Activated CD8-positive, alpha-beta memory T cell treated with anti-CD3 and anti-CD28 coated beads for 36 hours (primary cell): Measurements from ENCODE around the gene TMEM203. TPM values are rescaled to one million over a fixed set of nuclear protein-coding genes. Genes with fewer than 3 reads are reported as not detected.

Experiments
- CTCF ChIA-PET: fragments of 350-600 bp; sonication (Branson Sonifier 250); formaldehyde crosslinking; loops from one replicate; lab custom pipeline; 2021; ENCODE audit warnings: antibody characterized with exemption; lab: Charles Lee
- POLR2A ChIA-PET: fragments of 350-600 bp; sonication (Branson Sonifier 250); formaldehyde crosslinking; loops from one replicate; lab custom pipeline; 2021; ENCODE audit warnings: antibody characterized with exemption; lab: Charles Lee
- total RNA-seq, 2 experiments: library from RNA; stranded (reverse); gene quantifications; one replicate each; pipeline ENCODE4 v1.2.3, GENCODE V29; 2021

TMEM203 gene
- total RNA-seq, 2 experiments from 2014 or later, result 47.0 to 47.1 TPM

GRCh38 chr9:137181680-137182079, 23.8 kb downstream of the TMEM203 start:
- POLR2A ChIA-PET, result no interaction called here
- CTCF ChIA-PET, result interaction anchor here (1.4 kb wide), 1 partner anchor 13 kb away, joined by 3 read pairs; no protein-coding TSS in a partner anchor

GRCh38 chr9:137180491-137180890, 25.0 kb downstream of the TMEM203 start:
- CTCF ChIA-PET, result interaction anchor here (1.4 kb wide), 1 partner anchor 12 kb away, joined by 3 read pairs; no protein-coding TSS in a partner anchor
- POLR2A ChIA-PET, result no interaction called here

GRCh38 chr9:137179761-137180160, 25.7 kb downstream of the TMEM203 start:
- POLR2A ChIA-PET, result no interaction called here
- CTCF ChIA-PET, result no interaction called here

- CTCF ChIA-PET, result interaction anchor here (0.7 kb wide), 2 partner anchors 19 to 30 kb away, joined by 3 read pairs; no protein-coding TSS in a partner anchor
Observed at GRCh38 chr9:137178939-137179630, 26.4 kb downstream of the TMEM203 start.

GRCh38 chr9:137178201-137178938, 27.1 kb downstream of the TMEM203 start:
- POLR2A ChIA-PET, result no interaction called here
- CTCF ChIA-PET, result interaction anchor here (0.7 kb wide), 2 partner anchors 9 to 20 kb away, joined by 3 to 4 read pairs; no protein-coding TSS in a partner anchor

More at GRCh38 chr9:137178939-137179630, 26.4 kb downstream of the TMEM203 start:
- POLR2A ChIA-PET, result no interaction called here

GRCh38 chr9:137176302-137177182, 28.9 kb downstream of the TMEM203 start:
- CTCF ChIA-PET, result interaction anchor here (0.6 to 2.2 kb wide), 7 partner anchors 12 to 56 kb away, joined by 3 to 5 read pairs (median 4); partner anchors contain the start of genes ANAPC2, GRIN1, RNF224 and SSNA1
- POLR2A ChIA-PET, result no interaction called here

- POLR2A ChIA-PET, result no interaction called here
- CTCF ChIA-PET, result interaction anchor here (0.8 to 2.2 kb wide), 8 partner anchors 11 to 61 kb away, joined by 3 to 5 read pairs (median 4); partner anchors contain the start of genes ANAPC2, GRIN1 and SSNA1
Observed at GRCh38 chr9:137175345-137175961, 30.0 kb downstream of the TMEM203 start.

- ChIA-PET POLR2A (interaction anchor here (0.8 kb wide), 1 partner anchor 66 kb away, joined by 3 read pairs; the partner anchor contains the start of gene TUBB4B), CTCF (interaction anchor here (1.2 to 2.2 kb wide), 4 partner anchors 12 to 62 kb away, joined by 3 to 5 read pairs (median 5); no protein-coding TSS in a partner anchor)
Observed at GRCh38 chr9:137174722-137175293, 30.6 kb downstream of the TMEM203 start.

- POLR2A ChIA-PET, result interaction anchor here (0.8 kb wide), 1 partner anchor 67 kb away, joined by 3 read pairs; the partner anchor contains the start of gene TUBB4B
- CTCF ChIA-PET, result interaction anchor here (1.5 to 2.0 kb wide), 2 partner anchors 12 to 62 kb away, joined by 5 read pairs; no protein-coding TSS in a partner anchor
Observed at GRCh38 chr9:137173796-137174664, 31.4 kb downstream of the TMEM203 start.

GRCh38 chr9:137172901-137173795, 32.3 kb downstream of the TMEM203 start:
- CTCF ChIA-PET, result interaction anchor here (2.0 kb wide), 1 partner anchor 63 kb away, joined by 5 read pairs; no protein-coding TSS in a partner anchor

GRCh38 chr9:137171149-137171900, 34.1 kb downstream of the TMEM203 start:
- CTCF ChIA-PET, result no interaction called here

More at GRCh38 chr9:137172901-137173795, 32.3 kb downstream of the TMEM203 start:
- POLR2A ChIA-PET, result no interaction called here

GRCh38 chr9:137170486-137171148, 34.8 kb downstream of the TMEM203 start:
- ChIA-PET CTCF (no interaction called here), POLR2A (no interaction called here)

More at GRCh38 chr9:137171149-137171900, 34.1 kb downstream of the TMEM203 start:
- POLR2A ChIA-PET, result no interaction called here

- POLR2A ChIA-PET, result interaction anchor here (0.8 kb wide), 1 partner anchor 63 kb away, joined by 5 read pairs; no protein-coding TSS in a partner anchor
Observed at GRCh38 chr9:137169896-137170358, 35.5 kb downstream of the TMEM203 start, which contains the start of gene LRRC26. Gene LRRC26 (minus strand): TSS chr9:137170051. CDS start chr9:137169943, 108 bp downstream.

More at GRCh38 chr9:137169896-137170358, 35.5 kb downstream of the TMEM203 start, which contains the start of gene LRRC26:
- CTCF ChIA-PET, result no interaction called here
